ENCODE data around the gene IL23R.
"Not testable (repeated sequence)": the region's sequence is repeated elsewhere in the genome, so short reads cannot be mapped to it uniquely, and the experiment has no call there.

The IL23R gene

GRCh38 chr1:67141832-67142231, 24.4 kb upstream of the IL23R start:
- H3K4me1 Mint-ChIP-seq (ENCODE audit: low read depth) = peaks cover 35% of the 10 kb centered on the region
- not testable (repeated sequence) for H3K36me3 Mint-ChIP-seq (ENCODE audit: low read depth)

GRCh38 chr1:67142931-67143330, 23.3 kb upstream of the IL23R start:
- no peaks in the 10 kb centered on the region for H3K36me3 Mint-ChIP-seq (ENCODE audit: low read depth)
- H3K27ac Mint-ChIP-seq = peak overlapping the region; percentile 13
- H3K4me3 Mint-ChIP-seq = no peak overlapping the region
- H3K9me3 Mint-ChIP-seq = no peaks in the 10 kb centered on the region
- no peak for DNase-seq
- H3K27me3 Mint-ChIP-seq = no peaks in the 10 kb centered on the region
- peaks cover 35% of the 10 kb centered on the region for H3K4me1 Mint-ChIP-seq (ENCODE audit: low read depth)

More at GRCh38 chr1:67141832-67142231, 24.4 kb upstream of the IL23R start:
- H3K27me3 Mint-ChIP-seq, H3K27ac Mint-ChIP-seq, DNase-seq, H3K4me3 Mint-ChIP-seq, H3K9me3 Mint-ChIP-seq: not testable (repeated sequence)

GRCh38 chr1:67143966-67144365, 22.3 kb upstream of the IL23R start:
- Mint-ChIP-seq H3K36me3 (ENCODE audit: low read depth) (no peaks in the 10 kb centered on the region), H3K27ac (no peak overlapping the region), H3K4me1 (ENCODE audit: low read depth) (peaks cover 40% of the 10 kb centered on the region)

GRCh38 chr1:67144696-67145095, 21.6 kb upstream of the IL23R start:
- no peak overlapping the region for H3K27ac Mint-ChIP-seq
- H3K9me3 Mint-ChIP-seq = no peaks in the 10 kb centered on the region
- no peaks in the 10 kb centered on the region for H3K27me3 Mint-ChIP-seq
- DNase-seq = no peak
- peaks cover 46% of the 10 kb centered on the region for H3K4me1 Mint-ChIP-seq (ENCODE audit: low read depth)
- H3K36me3 Mint-ChIP-seq (ENCODE audit: low read depth) = no peaks in the 10 kb centered on the region
- no peak overlapping the region for H3K4me3 Mint-ChIP-seq

More at GRCh38 chr1:67143966-67144365, 22.3 kb upstream of the IL23R start:
- Mint-ChIP-seq H3K9me3 (no peaks in the 10 kb centered on the region), H3K4me3 (no peak overlapping the region), H3K27me3 (no peaks in the 10 kb centered on the region)
- DNase-seq = no peak

- peaks cover 51% of the 10 kb centered on the region for H3K4me1 Mint-ChIP-seq (ENCODE audit: low read depth)
Observed at GRCh38 chr1:67146101-67146500, 20.2 kb upstream of the IL23R start.

GRCh38 chr1:67146539-67146938, 19.7 kb upstream of the IL23R start:
- no peak for DNase-seq
- Mint-ChIP-seq H3K27ac (no peak overlapping the region), H3K36me3 (ENCODE audit: low read depth) (no peaks in the 10 kb centered on the region), H3K9me3 (no peaks in the 10 kb centered on the region), H3K4me1 (ENCODE audit: low read depth) (peaks cover 54% of the 10 kb centered on the region), H3K4me3 (no peak overlapping the region), H3K27me3 (peaks cover 3% of the 10 kb centered on the region)

More at GRCh38 chr1:67146101-67146500, 20.2 kb upstream of the IL23R start:
- H3K4me3 Mint-ChIP-seq = no peak overlapping the region
- H3K36me3 Mint-ChIP-seq (ENCODE audit: low read depth) = no peaks in the 10 kb centered on the region
- DNase-seq = no peak
- H3K9me3 Mint-ChIP-seq = no peaks in the 10 kb centered on the region
- peaks cover 2% of the 10 kb centered on the region for H3K27me3 Mint-ChIP-seq
- no peak overlapping the region for H3K27ac Mint-ChIP-seq

- H3K27ac Mint-ChIP-seq; H3K4me3 Mint-ChIP-seq; H3K36me3 Mint-ChIP-seq (ENCODE audit: low read depth); DNase-seq; H3K9me3 Mint-ChIP-seq: not testable (repeated sequence)
- Mint-ChIP-seq H3K4me1 (ENCODE audit: low read depth) (peaks cover 49% of the 10 kb centered on the region), H3K27me3 (peaks cover 11% of the 10 kb centered on the region)
Observed at GRCh38 chr1:67147973-67148372, 18.3 kb upstream of the IL23R start.

- Mint-ChIP-seq H3K27me3 (peaks cover 11% of the 10 kb centered on the region), H3K4me3 (no peak overlapping the region), H3K27ac (peak overlapping the region; percentile 40), H3K4me1 (ENCODE audit: low read depth) (peaks cover 42% of the 10 kb centered on the region), H3K36me3 (ENCODE audit: low read depth) (no peaks in the 10 kb centered on the region), H3K9me3 (no peaks in the 10 kb centered on the region)
- DNase-seq = no peak
Observed at GRCh38 chr1:67148516-67149178, 17.6 kb upstream of the IL23R start.

GRCh38 chr1:67149179-67149770, 17.0 kb upstream of the IL23R start:
- H3K27me3 Mint-ChIP-seq = peaks cover 11% of the 10 kb centered on the region
- no peak overlapping the region for H3K4me3 Mint-ChIP-seq
- H3K9me3 Mint-ChIP-seq = no peaks in the 10 kb centered on the region
- peaks cover 39% of the 10 kb centered on the region for H3K4me1 Mint-ChIP-seq (ENCODE audit: low read depth)
- H3K36me3 Mint-ChIP-seq (ENCODE audit: low read depth) = no peaks in the 10 kb centered on the region
- DNase-seq = peak; percentile 68
- H3K27ac Mint-ChIP-seq = peak overlapping the region; percentile 40

GRCh38 chr1:67150931-67151330, 15.3 kb upstream of the IL23R start:
- Mint-ChIP-seq H3K9me3 (no peaks in the 10 kb centered on the region), H3K4me1 (ENCODE audit: low read depth) (peaks cover 31% of the 10 kb centered on the region), H3K27ac (no peak overlapping the region), H3K36me3 (ENCODE audit: low read depth) (no peaks in the 10 kb centered on the region), H3K4me3 (no peak overlapping the region), H3K27me3 (peaks cover 11% of the 10 kb centered on the region)
- no peak for DNase-seq

GRCh38 chr1:67158401-67158800, 7.9 kb upstream of the IL23R start:
- no peak overlapping the region for H3K4me3 Mint-ChIP-seq
- no peak for DNase-seq
- H3K27ac Mint-ChIP-seq = peak overlapping the region; percentile 90
- peaks cover 37% of the 10 kb centered on the region for H3K4me1 Mint-ChIP-seq (ENCODE audit: low read depth)
- peaks cover 2% of the 10 kb centered on the region for H3K36me3 Mint-ChIP-seq (ENCODE audit: low read depth)
- H3K27me3 Mint-ChIP-seq = no peaks in the 10 kb centered on the region
- peaks cover 3% of the 10 kb centered on the region for H3K9me3 Mint-ChIP-seq

GRCh38 chr1:67159233-67159632, 7.0 kb upstream of the IL23R start:
- DNase-seq = no peak
- peaks cover 3% of the 10 kb centered on the region for H3K9me3 Mint-ChIP-seq
- H3K4me1 Mint-ChIP-seq (ENCODE audit: low read depth) = peaks cover 42% of the 10 kb centered on the region
- peaks cover 2% of the 10 kb centered on the region for H3K36me3 Mint-ChIP-seq (ENCODE audit: low read depth)
- no peaks in the 10 kb centered on the region for H3K27me3 Mint-ChIP-seq
- H3K27ac Mint-ChIP-seq = peak overlapping the region; percentile 93
- H3K4me3 Mint-ChIP-seq = peak overlapping the region; percentile 46

- no peaks in the 10 kb centered on the region for H3K27me3 Mint-ChIP-seq
- DNase-seq = peak; percentile 58
- peak overlapping the region; percentile 88 for H3K27ac Mint-ChIP-seq
- peaks cover 10% of the 10 kb centered on the region for H3K9me3 Mint-ChIP-seq
- H3K4me3 Mint-ChIP-seq = peak overlapping the region; percentile 51
- H3K36me3 Mint-ChIP-seq (ENCODE audit: low read depth) = peaks cover 4% of the 10 kb centered on the region
- peaks cover 65% of the 10 kb centered on the region for H3K4me1 Mint-ChIP-seq (ENCODE audit: low read depth)
Observed at GRCh38 chr1:67162954-67163353, 3.3 kb upstream of the IL23R start.

GRCh38 chr1:67165468-67166041, 699 bp upstream of the IL23R start:
- no peak for DNase-seq
- H3K9me3 Mint-ChIP-seq = peaks cover 7% of the 10 kb centered on the region
- no peak overlapping the region for H3K4me3 Mint-ChIP-seq
- peaks cover 68% of the 10 kb centered on the region for H3K4me1 Mint-ChIP-seq (ENCODE audit: low read depth)
- H3K27ac Mint-ChIP-seq = peak overlapping the region; percentile 87
- no peaks in the 10 kb centered on the region for H3K27me3 Mint-ChIP-seq
- peaks cover 15% of the 10 kb centered on the region for H3K36me3 Mint-ChIP-seq (ENCODE audit: low read depth)

- H3K27ac Mint-ChIP-seq = peak overlapping the region; percentile 64
- peaks cover 7% of the 10 kb centered on the region for H3K9me3 Mint-ChIP-seq
- peak overlapping the region; percentile 63 for H3K4me3 Mint-ChIP-seq
- no peak for DNase-seq
- H3K4me1 Mint-ChIP-seq (ENCODE audit: low read depth) = peaks cover 81% of the 10 kb centered on the region
- H3K36me3 Mint-ChIP-seq (ENCODE audit: low read depth) = peaks cover 21% of the 10 kb centered on the region
- no peaks in the 10 kb centered on the region for H3K27me3 Mint-ChIP-seq
Observed at GRCh38 chr1:67169496-67169895, 3.2 kb downstream of the IL23R start.

Data from activated T-cell treated with anti-CD3 and anti-CD28 coated beads, Interleukin-2, amount 50 U/mL, for 24 hours (primary cell).